Hepatocyte (in vitro differentiated cells): ENCODE results near the gene GNAS.

Experiments
- CTCF ChIP-seq: fragments of 200-600 bp; sonication (generic); IDR thresholded peaks from 2 replicates; pipeline ENCODE4 v1.5.1; 2016; ENCODE audit warnings: antibody characterized with exemption, mild to moderate bottlenecking; ENCODE audit not compliant: poor library complexity
- EZH2 ChIP-seq: fragments of 200-600 bp; sonication (generic); IDR thresholded peaks from 2 replicates; pipeline ENCODE4 v1.6.1; 2016; ENCODE audit warnings: antibody characterized with exemption, mild to moderate bottlenecking, borderline replicate concordance
- EZH2phosphoT487 ChIP-seq: fragments of 200-600 bp; sonication (generic); IDR thresholded peaks from one replicate; pipeline ENCODE4 v1.6.1; 2018; ENCODE audit warnings: antibody characterized with exemption, mild to moderate bottlenecking, low read depth, moderate library complexity; ENCODE audit not compliant: unreplicated experiment, severe bottlenecking

DNA sequence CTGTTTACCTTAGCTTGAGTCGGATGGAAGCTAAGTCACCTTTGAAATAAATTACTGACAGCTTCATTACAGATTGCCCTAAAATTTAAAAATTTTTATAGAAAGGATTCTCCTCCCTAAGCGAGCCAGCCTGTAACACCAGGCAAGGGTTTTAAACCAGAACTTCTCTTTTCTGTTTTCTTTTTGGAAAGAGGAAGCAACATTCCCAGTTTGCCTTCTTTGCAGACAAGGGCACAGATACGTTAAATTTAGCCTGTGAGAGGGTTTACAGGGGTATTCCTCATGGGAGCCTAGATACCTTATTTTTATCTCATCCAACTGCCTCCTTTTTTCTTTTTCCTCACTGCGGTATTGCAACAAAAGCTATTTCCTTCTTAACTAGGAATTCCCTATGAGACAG is 45.0 kb downstream of the GNAS start:
- no peak for TF ChIP-seq EZH2
- TF ChIP-seq EZH2phosphoT487 = no peak
- no peak for TF ChIP-seq CTCF
